ENCODE measurements around the gene BMP2K. TPM values are rescaled to one million over a fixed set of nuclear protein-coding genes. Genes with fewer than 3 reads are reported as not detected.
A peak's percentile ranks its signal among the peaks of the same experiment; 100 is the strongest.

Gene BMP2K
- total RNA-seq, result 10 to 100 TPM in 1 of 2 donors, 1 to 10 TPM in 1; 7.9 to 11.0 TPM

- DNase-seq (ENCODE audit: low spot score), result peak; percentile 81
- H3K9me3 Mint-ChIP-seq, result no peaks in the 10 kb centered on the region
- no peaks in the 10 kb centered on the region for H3K36me3 Mint-ChIP-seq
- peaks cover 6 to 20% of the 10 kb centered on the region in 2 donors for H3K4me1 Mint-ChIP-seq (ENCODE audit: low read depth in 2 of 2)
- peak; percentile 93 to 95 for ATAC-seq
- H3K27me3 Mint-ChIP-seq, result no peaks in the 10 kb centered on the region
- peak within 1 kb of the TSS; percentile 91 for H3K4me3 Mint-ChIP-seq
- H3K27ac Mint-ChIP-seq, result peak within 1 kb of the TSS; percentile 86 to 94
Observed at GRCh38 chr4:78776079-78776728, at the start of gene BMP2K. Gene BMP2K (plus strand): TSS chr4:78776350. CDS start chr4:78776544, 194 bp downstream.

DNA sequence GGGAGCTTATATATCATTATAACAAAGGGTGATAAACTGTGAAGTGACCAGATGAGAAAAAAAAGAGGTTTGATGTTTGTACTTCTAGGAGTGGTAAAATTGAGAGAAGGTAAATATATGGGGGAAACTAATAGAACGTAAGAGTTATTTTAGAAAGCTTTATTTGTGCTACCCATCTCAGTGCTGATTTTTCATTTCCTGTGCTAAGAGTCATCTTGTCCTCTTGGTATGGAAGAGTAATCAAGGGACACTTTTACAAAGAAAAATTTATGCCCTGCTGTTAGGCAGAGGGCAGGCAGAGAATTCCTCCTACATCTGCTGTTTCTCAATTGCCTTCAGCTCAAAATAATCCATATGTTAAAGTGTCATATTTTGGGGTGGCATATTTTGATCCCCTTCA is 49.6 kb upstream of the BMP2K start:
- Mint-ChIP-seq H3K27ac (no peak overlapping the region), H3K27me3 (no peaks in the 10 kb centered on the region), H3K4me3 (no peak overlapping the region), H3K36me3 (no peaks in the 10 kb centered on the region), H3K4me1 (ENCODE audit: low read depth in 2 of 2) (peaks cover 0 to 1% of the 10 kb centered on the region in 2 donors), H3K9me3 (no peaks in the 10 kb centered on the region)
- no peak for DNase-seq (ENCODE audit: low spot score)
- no peak for ATAC-seq

DNA sequence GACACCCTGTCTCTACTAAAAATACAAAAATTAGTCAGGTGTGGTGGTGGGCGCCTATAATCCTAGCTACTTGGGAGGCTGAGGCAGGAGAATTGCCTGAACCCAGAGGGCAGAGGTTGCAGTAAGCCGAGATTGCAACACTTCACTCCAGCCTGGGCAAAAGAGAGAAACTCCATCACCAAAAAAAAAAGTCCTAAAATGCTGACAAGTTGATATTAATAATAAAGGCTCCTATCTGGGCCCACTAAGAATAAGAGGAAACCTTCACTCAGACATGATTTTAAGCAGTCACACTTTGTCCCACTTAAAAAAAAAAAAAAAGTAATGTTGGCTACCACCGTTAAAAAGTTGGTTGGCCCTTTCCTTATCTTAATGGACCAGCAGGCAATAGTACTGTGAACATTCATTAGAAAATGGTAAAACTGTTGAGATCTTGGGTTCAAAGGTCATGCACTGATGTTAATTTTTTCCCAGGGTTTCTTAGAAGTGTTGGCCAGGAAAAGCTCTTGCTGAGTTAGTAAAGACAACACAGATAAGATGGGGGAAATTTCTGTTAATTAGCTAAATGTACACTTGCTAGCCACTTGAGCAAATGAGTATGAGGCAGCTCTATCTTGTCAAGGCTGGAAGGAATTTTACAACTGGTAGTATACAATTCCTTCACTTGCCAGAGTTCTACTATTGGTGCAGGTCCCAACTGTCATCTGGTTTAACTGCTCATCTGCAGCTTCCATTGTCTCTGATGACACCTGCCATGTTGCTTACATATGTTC is 43.6 kb upstream of the BMP2K start:
- no peak overlapping the region for H3K27ac Mint-ChIP-seq
- DNase-seq (ENCODE audit: low spot score) (no peak), ATAC-seq (no peak)
- H3K4me3 Mint-ChIP-seq, result no peak overlapping the region
- H3K36me3 Mint-ChIP-seq, result no peaks in the 10 kb centered on the region
- no peaks in the 10 kb centered on the region for H3K9me3 Mint-ChIP-seq
- H3K4me1 Mint-ChIP-seq (ENCODE audit: low read depth in 2 of 2), result no peaks in the 10 kb centered on the region
- no peaks in the 10 kb centered on the region for H3K27me3 Mint-ChIP-seq

GRCh38 chr4:78734441-78735162 is 41.5 kb upstream of the BMP2K start:
- Mint-ChIP-seq H3K4me3 (no peak overlapping the region), H3K27me3 (no peaks in the 10 kb centered on the region), H3K36me3 (no peaks in the 10 kb centered on the region)

GRCh38 chr4:78735697-78736096 is 40.5 kb upstream of the BMP2K start:
- ATAC-seq, result no peak
- no peaks in the 10 kb centered on the region for H3K36me3 Mint-ChIP-seq
- H3K27ac Mint-ChIP-seq, result no peak overlapping the region

More at GRCh38 chr4:78734441-78735162, 41.5 kb upstream of the BMP2K start:
- DNase-seq (ENCODE audit: low spot score), result no peak
- Mint-ChIP-seq H3K4me1 (ENCODE audit: low read depth in 2 of 2) (no peaks in the 10 kb centered on the region), H3K9me3 (no peaks in the 10 kb centered on the region), H3K27ac (no peak overlapping the region)
- no peak for ATAC-seq

DNA sequence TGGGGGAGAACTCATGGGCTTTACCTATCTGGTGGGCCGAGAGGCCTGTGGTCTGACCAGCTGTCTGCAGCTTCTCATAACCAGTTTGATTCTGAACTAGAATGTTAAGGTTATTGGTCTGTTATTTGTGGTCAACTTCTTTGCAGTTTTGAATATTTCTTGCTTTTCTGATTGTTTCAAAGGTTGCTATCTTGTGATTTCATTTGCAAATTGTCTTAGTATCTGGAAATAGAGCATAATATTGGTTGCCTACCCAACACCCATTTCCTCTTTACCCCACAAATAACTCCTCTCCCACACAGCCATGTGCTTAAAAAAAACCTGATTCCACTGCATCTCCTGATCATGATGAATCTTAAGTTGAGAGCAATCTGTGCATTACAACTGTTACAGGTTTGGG is 39.1 kb upstream of the BMP2K start:
- Mint-ChIP-seq H3K27me3 (no peaks in the 10 kb centered on the region), H3K9me3 (no peaks in the 10 kb centered on the region), H3K27ac (no peak overlapping the region), H3K4me1 (ENCODE audit: low read depth in 2 of 2) (no peaks in the 10 kb centered on the region), H3K36me3 (no peaks in the 10 kb centered on the region), H3K4me3 (no peak overlapping the region)
- DNase-seq (ENCODE audit: low spot score), result no peak
- ATAC-seq, result no peak

More at GRCh38 chr4:78735697-78736096, 40.5 kb upstream of the BMP2K start:
- no peak for DNase-seq (ENCODE audit: low spot score)
- Mint-ChIP-seq H3K4me1 (ENCODE audit: low read depth in 2 of 2) (no peaks in the 10 kb centered on the region), H3K9me3 (no peaks in the 10 kb centered on the region), H3K27me3 (no peaks in the 10 kb centered on the region), H3K4me3 (no peak overlapping the region)

DNA sequence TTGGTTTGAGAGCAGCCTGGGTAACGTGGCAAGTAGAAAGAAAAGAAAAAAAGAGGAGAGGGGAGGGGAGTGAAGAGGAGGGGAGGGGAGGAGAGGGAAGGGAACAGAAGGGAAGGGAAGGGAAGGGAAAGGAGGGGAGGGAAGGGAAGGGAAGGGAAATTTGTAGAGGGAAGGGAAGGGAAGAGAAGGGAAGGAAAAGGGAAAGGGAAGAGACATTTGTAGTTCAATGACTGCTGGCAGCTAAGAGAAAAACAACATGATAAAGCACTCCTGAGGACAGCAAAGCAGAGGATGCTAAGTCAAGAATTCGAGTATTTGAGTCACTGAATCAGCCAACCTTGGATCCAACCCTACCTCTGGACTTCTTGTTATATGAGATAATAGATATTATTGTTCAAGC is 38.2 kb upstream of the BMP2K start:
- Mint-ChIP-seq H3K4me1 (ENCODE audit: low read depth in 2 of 2) (no peaks in the 10 kb centered on the region), H3K9me3 (no peaks in the 10 kb centered on the region), H3K27ac (no peak overlapping the region), H3K27me3 (no peaks in the 10 kb centered on the region), H3K36me3 (no peaks in the 10 kb centered on the region), H3K4me3 (no peak overlapping the region)
- ATAC-seq (no peak), DNase-seq (ENCODE audit: low spot score) (no peak)

DNA sequence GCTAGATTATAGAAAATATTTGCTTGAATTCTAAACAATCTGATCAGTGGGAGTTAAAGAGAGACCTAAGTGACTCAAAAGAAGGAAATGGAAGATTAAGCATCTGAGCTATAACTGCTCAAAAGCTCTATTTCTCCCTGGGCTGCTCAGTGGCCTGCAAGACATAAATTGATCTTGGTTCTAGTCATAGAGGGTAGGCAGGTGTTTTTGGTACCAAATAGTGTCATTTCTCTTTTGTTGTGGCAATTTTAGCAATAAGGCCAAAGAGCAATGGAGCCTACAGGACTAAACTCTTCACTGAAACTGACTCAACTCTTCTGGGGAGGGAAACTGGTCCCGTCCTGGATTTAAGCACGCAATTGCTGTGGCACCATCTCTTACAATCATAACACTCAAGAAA is 33.9 kb upstream of the BMP2K start:
- H3K4me3 Mint-ChIP-seq, result no peak overlapping the region
- no peaks in the 10 kb centered on the region for H3K36me3 Mint-ChIP-seq
- ATAC-seq (no peak), DNase-seq (ENCODE audit: low spot score) (no peak)
- no peaks in the 10 kb centered on the region for H3K4me1 Mint-ChIP-seq (ENCODE audit: low read depth in 2 of 2)
- no peak overlapping the region for H3K27ac Mint-ChIP-seq
- H3K9me3 Mint-ChIP-seq, result no peaks in the 10 kb centered on the region
- H3K27me3 Mint-ChIP-seq, result peaks cover 2 to 7% of the 10 kb centered on the region in 2 donors

DNA sequence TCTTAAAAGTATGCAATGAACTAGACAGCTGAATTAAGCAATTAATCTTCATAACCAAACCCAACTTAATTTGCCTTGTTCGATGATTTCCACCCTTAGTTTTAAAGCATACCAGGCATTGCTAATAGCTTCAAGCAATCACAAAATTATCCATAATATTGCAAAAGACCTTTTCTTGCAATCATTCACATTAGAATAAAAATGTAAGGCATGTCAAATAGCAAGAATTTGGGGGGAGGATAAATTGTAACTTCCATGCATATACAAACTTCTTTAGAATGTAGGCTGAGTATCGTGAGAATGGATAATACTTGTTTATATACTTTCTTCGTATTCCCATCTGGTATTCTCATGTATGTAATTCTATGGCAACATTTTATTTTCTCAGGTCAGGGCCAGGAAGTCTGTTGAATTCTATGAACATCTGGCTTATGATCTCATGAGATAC is 28.7 kb upstream of the BMP2K start:
- H3K27ac Mint-ChIP-seq, result no peak overlapping the region
- no peaks in the 10 kb centered on the region for H3K9me3 Mint-ChIP-seq
- H3K4me1 Mint-ChIP-seq (ENCODE audit: low read depth in 2 of 2), result no peaks in the 10 kb centered on the region
- no peaks in the 10 kb centered on the region for H3K36me3 Mint-ChIP-seq
- peaks cover 2 to 7% of the 10 kb centered on the region in 2 donors for H3K27me3 Mint-ChIP-seq
- no peak for DNase-seq (ENCODE audit: low spot score)
- no peak for ATAC-seq
- no peak overlapping the region for H3K4me3 Mint-ChIP-seq

DNA sequence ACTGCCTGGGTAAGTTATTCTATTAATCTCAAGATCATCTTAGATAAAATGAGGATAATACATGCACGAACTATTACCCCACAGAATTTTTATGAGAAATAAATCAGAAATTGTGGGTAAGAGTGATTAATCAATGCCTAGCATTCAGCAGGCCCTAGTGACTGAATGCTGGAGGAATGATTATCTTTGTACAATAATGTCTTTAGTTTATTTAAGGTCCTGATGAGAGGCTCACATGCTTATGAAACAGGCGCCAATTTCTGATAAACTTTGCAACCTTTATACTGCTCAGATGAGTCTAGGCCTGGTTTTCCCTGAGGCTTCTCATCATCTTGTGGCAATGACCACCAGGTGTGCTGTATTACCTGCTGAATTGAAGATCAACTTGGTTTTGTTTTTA is 27.8 kb upstream of the BMP2K start:
- no peak overlapping the region for H3K4me3 Mint-ChIP-seq
- no peak overlapping the region for H3K27ac Mint-ChIP-seq
- peaks cover 2 to 7% of the 10 kb centered on the region in 2 donors for H3K27me3 Mint-ChIP-seq
- no peaks in the 10 kb centered on the region for H3K36me3 Mint-ChIP-seq
- ATAC-seq (no peak), DNase-seq (ENCODE audit: low spot score) (no peak)
- no peaks in the 10 kb centered on the region for H3K4me1 Mint-ChIP-seq (ENCODE audit: low read depth in 2 of 2)
- H3K9me3 Mint-ChIP-seq, result no peaks in the 10 kb centered on the region

DNA sequence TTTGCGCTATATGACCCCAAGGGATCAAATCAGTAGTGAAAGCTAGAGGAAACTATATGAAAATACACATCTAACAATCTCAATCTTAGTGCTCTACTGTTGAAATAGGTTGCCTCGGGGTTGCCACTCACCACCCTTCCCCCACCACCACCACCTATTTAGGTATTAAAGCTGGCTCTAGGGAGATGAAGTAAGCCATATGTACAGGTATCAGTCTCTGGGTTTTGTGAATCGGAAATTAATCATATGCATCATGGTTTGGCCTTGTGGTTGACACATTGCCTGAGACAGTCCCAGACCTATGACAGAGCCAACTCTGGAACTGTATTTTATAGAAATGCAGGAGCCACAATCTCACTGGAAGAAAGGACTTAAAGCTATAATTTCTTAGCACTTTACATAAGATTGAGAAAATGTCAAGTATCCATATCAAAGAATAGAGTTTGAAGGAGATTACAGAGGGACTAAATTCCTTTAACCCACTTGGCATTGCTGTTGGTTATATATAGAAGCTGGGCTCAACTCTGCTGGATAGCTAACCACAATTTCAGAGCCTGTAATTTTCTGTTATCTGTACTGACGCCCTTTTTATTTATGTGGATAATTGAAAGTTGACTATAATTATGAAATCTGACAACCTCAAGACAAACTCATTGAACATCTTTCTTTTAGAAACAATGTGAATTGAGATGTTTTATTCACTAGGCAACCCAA is 26.7 kb upstream of the BMP2K start:
- no peak for DNase-seq (ENCODE audit: low spot score)
- Mint-ChIP-seq H3K4me3 (no peak overlapping the region), H3K36me3 (no peaks in the 10 kb centered on the region)

DNA sequence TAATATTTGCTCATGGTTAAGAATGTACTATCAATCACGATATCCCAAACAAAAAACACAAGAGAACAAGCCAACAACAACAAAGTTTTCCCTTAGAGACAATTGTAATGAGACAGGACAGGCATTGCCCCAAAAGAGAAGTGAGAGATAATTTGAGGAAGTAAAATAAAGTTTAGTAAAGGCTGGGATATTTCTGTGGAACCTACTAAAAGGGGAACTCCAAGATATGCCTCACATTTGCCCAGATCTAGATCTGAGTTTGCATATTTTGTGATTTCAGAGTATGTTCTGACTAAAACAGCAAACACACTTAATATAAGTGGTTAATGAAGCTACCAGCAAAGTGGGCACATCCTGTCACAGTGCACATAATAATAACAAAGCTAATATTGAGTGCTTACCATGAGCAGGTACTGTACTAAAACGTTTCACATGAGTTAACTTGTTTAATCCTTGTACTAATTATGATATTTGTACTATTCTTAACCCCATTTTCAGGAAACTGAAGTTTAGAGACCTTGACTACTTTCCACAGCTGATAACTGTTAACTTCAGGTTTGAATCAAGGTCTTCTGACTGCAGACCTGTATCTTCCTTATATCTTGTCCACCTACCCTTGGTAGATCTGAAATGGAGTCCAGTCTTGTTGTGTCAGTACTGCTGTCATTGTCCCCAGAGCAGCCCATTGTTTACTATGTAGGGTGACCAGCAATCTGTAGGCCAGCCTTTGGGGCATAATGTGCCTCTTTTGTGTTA is 26.0 kb upstream of the BMP2K start:
- H3K27me3 Mint-ChIP-seq, result peaks cover 2 to 7% of the 10 kb centered on the region in 2 donors
- H3K4me3 Mint-ChIP-seq, result no peak overlapping the region
- H3K9me3 Mint-ChIP-seq, result no peaks in the 10 kb centered on the region
- H3K4me1 Mint-ChIP-seq (ENCODE audit: low read depth in 2 of 2), result no peaks in the 10 kb centered on the region
- ATAC-seq (no peak), DNase-seq (ENCODE audit: low spot score) (no peak)
- H3K27ac Mint-ChIP-seq, result no peak overlapping the region
- no peaks in the 10 kb centered on the region for H3K36me3 Mint-ChIP-seq

More for the DNA sequence above, 26.7 kb upstream of the BMP2K start:
- Mint-ChIP-seq H3K9me3 (no peaks in the 10 kb centered on the region), H3K27me3 (peaks cover 2 to 7% of the 10 kb centered on the region in 2 donors), H3K27ac (no peak overlapping the region), H3K4me1 (ENCODE audit: low read depth in 2 of 2) (no peaks in the 10 kb centered on the region)
- ATAC-seq, result no peak

GRCh38 chr4:78753091-78753490 is 23.1 kb upstream of the BMP2K start:
- no peak for DNase-seq (ENCODE audit: low spot score)
- Mint-ChIP-seq H3K36me3 (no peaks in the 10 kb centered on the region), H3K27ac (no peak overlapping the region), H3K27me3 (peaks cover 3 to 15% of the 10 kb centered on the region in 2 donors), H3K9me3 (no peaks in the 10 kb centered on the region), H3K4me1 (ENCODE audit: low read depth in 2 of 2) (no peaks in the 10 kb centered on the region), H3K4me3 (no peak overlapping the region)
- no peak for ATAC-seq

All from natural killer cell treated with Interleukin-12 subunit alpha and Interleukin-12 subunit beta and Interleukin-15 and Interleukin-18, amount 100 ng/mL, for 72 hours (primary cell).